Fibroblast of mammary gland (primary cell): ENCODE measurements around the gene ZCCHC4.

Experiments used
- DNase-seq: peaks from one replicate; pipeline ENCODE4 v3.0.0-alpha.2; 2010; ENCODE audit warnings: low read depth
- H3K4me3 ChIP-seq: 2 replicates; pipeline ENCODE4 v1.5.1; 2011; ENCODE audit warnings: low read depth, mild to moderate bottlenecking, low read length, moderate library complexity; ENCODE audit not compliant: control insufficient read depth
- CTCF ChIP-seq: conservative IDR thresholded peaks from 2 replicates; pipeline ENCODE4 v1.5.1; 2011; ENCODE audit warnings: low read depth, low read length, inconsistent platforms; ENCODE audit not compliant: control insufficient read depth, insufficient read depth

ZCCHC4 gene

DNA sequence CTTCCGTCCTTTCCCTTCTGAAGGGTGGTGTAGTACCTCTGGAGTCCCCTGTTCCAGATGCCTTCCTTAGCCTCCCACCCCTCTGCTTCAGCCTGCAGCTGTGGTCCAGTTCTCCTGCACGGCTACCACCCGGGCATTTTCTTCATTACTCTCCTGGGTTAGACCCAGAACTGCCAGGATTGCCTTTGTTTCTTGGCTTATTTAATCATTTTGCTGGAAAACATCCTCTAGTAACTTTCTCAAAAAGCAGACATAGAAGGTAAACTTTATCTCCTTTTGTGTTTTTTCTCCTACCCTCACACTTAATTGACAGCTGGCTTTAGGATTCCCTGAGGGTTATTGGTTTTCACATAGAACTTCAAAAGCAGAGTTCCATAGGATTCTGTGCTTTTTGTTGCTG is 84.7 kb downstream of the ZCCHC4 start:
- DNase-seq: no peak
- TF ChIP-seq CTCF: no peak
- no peak overlapping the region for H3K4me3 ChIP-seq

DNA sequence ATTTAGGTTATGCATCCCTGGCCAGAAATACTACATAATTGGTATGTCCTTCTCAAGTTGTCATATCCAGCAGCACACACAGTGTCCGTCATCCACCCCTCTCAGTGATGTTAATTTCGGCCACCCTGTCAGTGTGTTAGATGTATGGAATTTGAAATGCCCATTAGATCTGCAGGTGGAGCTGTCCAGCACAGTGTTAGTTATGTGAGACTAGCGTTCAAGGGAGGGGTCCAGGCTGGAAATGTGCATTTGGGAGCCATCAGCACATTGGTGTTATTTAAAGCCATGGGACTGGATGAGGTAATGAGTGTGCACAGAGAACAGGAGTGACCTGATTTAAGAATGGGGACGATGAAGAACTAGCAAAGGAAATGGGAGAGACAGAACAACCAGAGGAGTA is 86.9 kb downstream of the ZCCHC4 start:
- no peak for DNase-seq
- no peak for TF ChIP-seq CTCF
- H3K4me3 ChIP-seq: no peak overlapping the region

GRCh38 chr4:25401066-25401465 is 88.5 kb downstream of the ZCCHC4 start:
- no peak for DNase-seq
- TF ChIP-seq CTCF: no peak
- H3K4me3 ChIP-seq: no peak overlapping the region

DNA sequence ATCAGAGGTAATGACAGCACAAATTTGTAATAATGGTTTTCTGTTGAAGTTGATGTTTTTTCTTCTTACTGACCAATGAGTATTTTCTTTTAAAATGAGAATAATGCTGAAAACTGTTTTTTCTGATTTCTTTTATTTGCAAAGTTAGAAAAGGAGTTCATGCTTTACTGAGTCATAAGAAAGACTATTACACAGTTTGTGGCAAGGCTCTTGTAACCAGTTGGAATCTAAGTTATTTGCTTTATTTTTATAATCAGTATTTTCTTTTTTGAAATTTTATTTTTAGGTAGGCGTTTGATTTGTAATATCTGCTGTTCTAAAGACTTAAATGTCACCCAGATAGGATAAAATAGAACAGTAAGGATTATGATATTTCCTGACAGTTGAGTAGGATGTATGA is 89.9 kb downstream of the ZCCHC4 start:
- no peak for DNase-seq
- TF ChIP-seq CTCF: no peak
- H3K4me3 ChIP-seq: no peak overlapping the region

DNA sequence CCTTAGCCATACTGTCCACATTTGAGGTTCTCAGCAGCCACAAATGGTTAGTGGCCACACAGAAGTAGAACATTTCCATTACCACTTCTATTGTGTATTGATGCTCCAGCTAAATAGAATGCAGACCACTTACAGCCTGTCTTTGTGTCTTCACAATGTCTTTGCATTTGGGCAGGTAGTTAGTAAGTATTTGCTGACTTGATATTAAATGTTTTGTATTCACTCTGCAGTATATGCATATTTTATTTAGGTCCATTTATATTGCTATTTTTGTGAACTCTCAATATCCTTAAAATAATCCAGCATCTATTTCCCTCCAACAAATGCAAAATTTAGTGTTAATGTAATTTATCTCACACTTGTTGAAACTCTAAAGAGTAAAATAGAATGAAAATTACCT is 91.1 kb downstream of the ZCCHC4 start:
- no peak overlapping the region for H3K4me3 ChIP-seq
- DNase-seq: no peak
- no peak for TF ChIP-seq CTCF

DNA sequence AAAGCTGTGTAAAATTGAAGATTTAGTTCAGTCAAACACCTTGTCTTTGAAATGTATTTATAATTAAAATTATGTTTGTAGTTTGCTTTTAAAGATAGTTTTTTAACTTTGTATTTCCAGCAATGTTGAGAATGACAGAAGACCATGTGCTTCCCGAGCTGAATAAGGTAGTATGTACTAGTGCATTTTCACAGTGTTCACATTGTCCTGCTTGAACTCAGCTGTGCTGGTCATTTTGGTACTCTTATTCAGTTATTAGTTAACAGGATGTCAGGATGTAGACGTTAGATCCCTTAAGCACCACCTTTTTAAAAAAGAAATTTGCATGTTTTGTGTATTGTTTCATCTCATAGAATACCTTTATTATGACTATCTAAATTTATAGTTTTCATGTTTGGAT is 92.9 kb downstream of the ZCCHC4 start:
- H3K4me3 ChIP-seq: no peak overlapping the region
- no peak for TF ChIP-seq CTCF
- DNase-seq: no peak

DNA sequence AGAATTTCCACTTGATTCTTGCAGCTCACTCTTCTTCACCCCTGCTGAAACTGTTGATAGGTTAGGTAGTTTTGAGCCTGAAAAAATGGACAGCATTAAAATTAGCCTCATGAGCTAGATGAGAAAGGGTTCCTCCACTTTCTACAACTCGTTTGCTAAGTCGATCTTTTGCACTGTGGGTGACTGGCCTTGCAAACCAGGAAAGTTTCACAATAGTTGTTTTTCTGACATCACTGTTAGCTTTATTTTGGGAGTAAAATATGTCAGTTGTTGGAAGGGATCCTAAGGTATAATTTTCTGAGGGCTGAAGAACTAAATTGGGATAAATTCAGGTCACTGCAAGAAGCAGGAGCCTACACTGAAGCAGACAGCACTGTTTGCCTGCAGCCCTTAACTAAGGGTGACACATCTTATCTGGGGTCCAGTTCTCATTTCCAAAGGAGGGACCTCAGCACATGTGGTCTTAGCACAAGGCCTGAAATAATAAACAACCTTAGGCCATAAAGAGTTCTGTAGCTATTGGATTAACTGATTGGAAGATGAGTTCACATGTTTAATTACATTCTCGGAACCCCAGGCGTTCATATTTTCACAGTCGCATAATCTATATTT is 93.6 kb downstream of the ZCCHC4 start:
- DNase-seq: peak; percentile 56
- TF ChIP-seq CTCF: no peak
- no peak overlapping the region for H3K4me3 ChIP-seq
